Esophagus squamous epithelium (tissue), 4 donors: ENCODE results near the gene ZNF319.

Experiments used
- POLR2A ChIP-seq, 4 donors: fragments of 450-650 bp; IDR thresholded peaks; one replicate each; pipeline ENCODE4 v1.6.1; 2017; ENCODE audit warnings: antibody characterized with exemption in 4 of 4, mild to moderate bottlenecking in 4 of 4, moderate library complexity in 3 of 4
- TF ChIP-seq, protein P1 (sequence below), 6 experiments: fragments of 450-650 bp in 4 of 6; fragments of 200-600 bp in 2 of 6; sonication (generic) in 2 of 6; IDR thresholded peaks; one replicate each; pipeline ENCODE4 v1.5.1; 2016 to 2019; ENCODE audit warnings: antibody characterized with exemption in 6 of 6, mild to moderate bottlenecking in 4 of 6, moderate library complexity in 4 of 6

DNA sequence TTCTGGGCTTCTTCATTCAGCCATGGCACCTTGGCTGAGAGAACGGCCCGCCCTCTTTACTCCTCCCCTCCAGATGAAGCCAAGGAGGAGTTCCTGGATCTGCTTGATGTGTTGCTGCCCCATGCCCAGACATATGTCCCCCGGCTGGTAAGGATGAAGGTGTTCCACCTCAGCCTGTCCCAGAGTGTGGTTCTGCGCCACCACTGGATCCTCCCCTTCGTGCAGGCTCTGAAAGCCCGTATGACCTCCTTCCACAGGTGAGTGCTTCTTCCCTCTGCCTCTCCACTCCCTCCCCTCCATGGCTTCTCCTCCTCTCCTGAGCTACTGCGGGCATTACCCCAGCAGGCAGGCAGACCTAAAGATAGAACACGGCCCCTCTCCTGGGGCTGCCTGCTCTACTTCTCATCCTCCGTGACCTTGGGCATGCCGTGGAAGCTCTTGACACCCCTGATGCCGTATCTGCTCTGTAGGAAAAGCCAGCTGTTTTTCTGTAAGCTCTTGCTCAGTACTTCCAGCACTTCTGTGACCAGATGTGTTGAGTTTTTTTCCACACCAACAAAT, 9.5 kb upstream of the ZNF319 start:
- TF ChIP-seq, protein P1, sequence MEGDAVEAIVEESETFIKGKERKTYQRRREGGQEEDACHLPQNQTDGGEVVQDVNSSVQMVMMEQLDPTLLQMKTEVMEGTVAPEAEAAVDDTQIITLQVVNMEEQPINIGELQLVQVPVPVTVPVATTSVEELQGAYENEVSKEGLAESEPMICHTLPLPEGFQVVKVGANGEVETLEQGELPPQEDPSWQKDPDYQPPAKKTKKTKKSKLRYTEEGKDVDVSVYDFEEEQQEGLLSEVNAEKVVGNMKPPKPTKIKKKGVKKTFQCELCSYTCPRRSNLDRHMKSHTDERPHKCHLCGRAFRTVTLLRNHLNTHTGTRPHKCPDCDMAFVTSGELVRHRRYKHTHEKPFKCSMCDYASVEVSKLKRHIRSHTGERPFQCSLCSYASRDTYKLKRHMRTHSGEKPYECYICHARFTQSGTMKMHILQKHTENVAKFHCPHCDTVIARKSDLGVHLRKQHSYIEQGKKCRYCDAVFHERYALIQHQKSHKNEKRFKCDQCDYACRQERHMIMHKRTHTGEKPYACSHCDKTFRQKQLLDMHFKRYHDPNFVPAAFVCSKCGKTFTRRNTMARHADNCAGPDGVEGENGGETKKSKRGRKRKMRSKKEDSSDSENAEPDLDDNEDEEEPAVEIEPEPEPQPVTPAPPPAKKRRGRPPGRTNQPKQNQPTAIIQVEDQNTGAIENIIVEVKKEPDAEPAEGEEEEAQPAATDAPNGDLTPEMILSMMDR (IDR thresholded peaks at IDR 0.05) = no peak
- no peak for TF ChIP-seq POLR2A (IDR thresholded peaks at IDR 0.05)
